Activated naive CD8-positive, alpha-beta T cell treated with anti-CD3 and anti-CD28 coated beads, Interleukin-2, amount 10 ng/mL, durations not matched to agents 7 days and 5 days (primary cell): Measurements from ENCODE around the gene C3. TPM values are rescaled to one million over a fixed set of nuclear protein-coding genes. Genes with fewer than 3 reads are reported as not detected.
A peak's percentile ranks its signal among the peaks of the same experiment; 100 is the strongest.
"Not testable (repeated sequence)": the region's sequence is repeated elsewhere in the genome, so short reads cannot be mapped to it uniquely, and the experiment has no call there.

Experiments used
- ATAC-seq: fragments of 150-1000 bp; cut with Tn5 transposase; one replicate; pipeline ENCODE4 v1.10.0; 2021; ENCODE audit warnings: low read depth, moderate library complexity
- POLR2A ChIA-PET: fragments of 350-600 bp; sonication (Branson Sonifier 250); formaldehyde crosslinking; loops from one replicate; lab custom pipeline; 2021; ENCODE audit warnings: antibody characterized with exemption; lab: Charles Lee
- DNase-seq: peaks from one replicate; pipeline ENCODE4 v3.0.0; 2021
- H3K27ac Mint-ChIP-seq: one replicate; pipeline ENCODE4 v1.8.0; 2022; ENCODE audit warnings: mild to moderate bottlenecking, mixed read lengths
- H3K27me3 Mint-ChIP-seq: one replicate; pipeline ENCODE4 v1.8.0; 2022; ENCODE audit warnings: mild to moderate bottlenecking, moderate library complexity, mixed read lengths
- H3K36me3 Mint-ChIP-seq: one replicate; pipeline ENCODE4 v1.8.0; 2021; ENCODE audit warnings: mild to moderate bottlenecking, mixed read lengths
- H3K4me1 Mint-ChIP-seq: one replicate; pipeline ENCODE4 v1.8.0; 2021; ENCODE audit warnings: mixed read lengths
- H3K4me3 Mint-ChIP-seq: one replicate; pipeline ENCODE4 v1.8.0; 2022; ENCODE audit warnings: mild to moderate bottlenecking, moderate library complexity, mixed read lengths
- H3K9me3 Mint-ChIP-seq: one replicate; pipeline ENCODE4 v1.8.0; 2021; ENCODE audit warnings: mixed read lengths
- microRNA-seq: library from miRNA; unstranded; fragments of <30 nt; microRNA quantifications from one replicate; pipeline ENCODE4 v1.2.0, GENCODE V29; 2022
- total RNA-seq, 2 experiments: library from RNA; stranded (reverse); gene quantifications; one replicate each; pipeline ENCODE4 v1.2.3, GENCODE V29; 2021

Gene C3
- total RNA-seq, 2 experiments from 2014 or later, result 2.0 to 2.1 TPM

DNA sequence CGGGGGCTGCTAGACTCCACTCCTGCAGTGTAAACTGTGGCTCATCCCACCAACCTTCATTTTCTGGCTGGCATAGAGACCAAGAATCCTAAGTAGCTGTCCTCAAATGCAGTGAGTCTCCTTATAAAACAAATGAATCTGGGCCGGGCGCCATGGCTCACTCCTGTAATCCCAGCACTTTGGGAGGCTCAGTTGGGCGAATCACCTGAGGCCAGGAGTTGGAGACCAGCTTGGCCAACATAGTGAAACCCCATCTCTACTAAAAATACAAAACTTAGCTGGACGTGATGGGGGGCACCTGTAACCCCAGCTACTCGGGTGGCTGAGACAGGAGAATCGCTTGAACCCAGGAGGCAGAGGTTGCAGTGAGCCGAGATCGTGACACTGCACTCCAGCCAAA is 80.1 kb downstream of the C3 start:
- POLR2A ChIA-PET, result interaction anchor here (1.8 to 3.0 kb wide), 3 partner anchors 13 to 29 kb away, joined by 15 to 46 read pairs (median 16); partner anchors contain the start of gene TNFSF14

DNA sequence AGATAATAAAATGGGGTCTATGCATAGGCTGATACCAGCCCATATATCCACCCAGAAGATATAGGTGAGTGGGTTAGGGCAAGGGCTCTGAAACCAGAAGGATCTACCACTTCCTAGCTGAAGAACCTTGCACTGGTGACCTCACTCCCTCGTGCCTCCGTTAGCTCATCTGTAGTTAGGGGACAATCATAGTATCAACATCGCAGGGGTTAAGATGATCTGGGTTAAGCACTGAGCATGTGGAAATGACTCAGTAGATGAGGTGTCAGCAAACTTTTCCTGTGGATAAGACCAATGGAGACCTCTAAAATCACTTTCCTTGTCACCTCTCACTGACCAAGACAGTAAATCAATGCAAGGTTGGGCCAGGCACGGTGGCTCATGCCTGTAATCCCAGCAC is 81.0 kb downstream of the C3 start:
- Mint-ChIP-seq H3K36me3 (no peaks in the 10 kb centered on the region), H3K4me1 (peaks cover 40% of the 10 kb centered on the region), H3K27me3 (no peaks in the 10 kb centered on the region), H3K4me3 (peak overlapping the region; percentile 43), H3K9me3 (no peaks in the 10 kb centered on the region), H3K27ac (peak overlapping the region; percentile 90)
- ATAC-seq, result peak; percentile 59
- DNase-seq, result no peak
- POLR2A ChIA-PET, result interaction anchor here (0.7 to 1.8 kb wide), 9 partner anchors 10 to 133 kb away, joined by 3 to 16 read pairs (median 3); partner anchors contain the start of genes GPR108, TNFSF14 and VAV1

More for the DNA sequence above, 80.1 kb downstream of the C3 start:
- not testable (repeated sequence) for H3K9me3 Mint-ChIP-seq, ATAC-seq, DNase-seq, H3K36me3 Mint-ChIP-seq, H3K4me3 Mint-ChIP-seq, H3K27me3 Mint-ChIP-seq
- H3K27ac Mint-ChIP-seq, result peak overlapping the region; percentile 90
- peaks cover 41% of the 10 kb centered on the region for H3K4me1 Mint-ChIP-seq

DNA sequence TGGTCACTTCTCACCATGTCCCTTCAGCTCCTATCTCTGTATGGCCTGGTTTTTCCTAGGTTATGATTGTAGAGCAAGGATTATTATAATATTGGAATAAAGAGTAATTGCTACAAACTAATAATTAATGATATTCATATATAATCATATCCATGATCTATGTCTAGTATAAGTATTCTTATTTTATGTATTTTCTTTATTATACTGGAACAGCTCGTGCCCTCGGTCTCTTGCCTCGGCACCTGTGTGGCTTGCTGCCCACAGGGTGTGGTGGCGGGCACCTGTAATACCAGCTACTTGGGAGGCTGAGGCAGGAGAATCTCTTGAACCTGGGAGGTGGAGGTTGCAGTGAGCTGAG is 87.0 kb downstream of the C3 start:
- H3K27ac Mint-ChIP-seq, DNase-seq, H3K4me3 Mint-ChIP-seq, H3K27me3 Mint-ChIP-seq, H3K36me3 Mint-ChIP-seq, ATAC-seq, H3K9me3 Mint-ChIP-seq: not testable (repeated sequence)
- POLR2A ChIA-PET, result interaction anchor here (0.7 to 2.0 kb wide), 3 partner anchors 22 to 105 kb away, joined by 3 to 9 read pairs (median 8); partner anchors contain the start of gene GPR108
- peaks cover 28% of the 10 kb centered on the region for H3K4me1 Mint-ChIP-seq

DNA sequence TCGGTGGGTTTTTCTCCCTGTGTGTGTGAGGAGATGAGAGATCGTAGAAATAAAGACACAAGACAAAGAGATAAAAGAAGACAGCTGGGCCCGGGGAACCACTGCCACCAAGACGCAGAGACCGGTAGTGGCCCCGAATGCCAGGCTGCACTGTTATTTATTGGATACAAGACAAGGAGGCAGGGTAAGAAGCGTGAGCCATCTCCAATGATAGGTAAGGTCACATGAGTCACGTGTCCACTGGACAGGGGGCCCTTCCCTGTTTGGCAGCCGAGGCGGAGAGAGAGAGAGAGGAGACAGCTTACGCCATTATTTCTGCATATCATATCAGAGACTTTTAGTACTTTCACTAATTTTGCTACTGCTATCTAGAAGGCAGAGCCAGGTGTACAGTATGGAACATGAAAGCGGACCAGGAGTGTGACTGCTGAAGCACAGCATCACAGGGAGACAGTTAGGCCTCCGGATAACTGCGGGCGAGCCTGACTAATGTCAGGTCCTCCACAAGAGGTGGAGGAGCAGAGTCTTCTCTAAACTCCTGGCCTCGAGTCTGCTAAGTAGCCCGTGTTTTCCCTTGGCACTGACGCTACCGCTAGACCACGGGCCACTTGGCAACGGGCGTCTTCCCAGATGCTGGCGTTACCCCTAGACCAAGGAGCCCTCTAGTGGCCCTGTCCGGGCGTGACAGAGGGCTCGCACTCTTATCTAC is 87.5 kb downstream of the C3 start:
- POLR2A ChIA-PET, result interaction anchor here (0.6 to 2.0 kb wide), 5 partner anchors 22 to 105 kb away, joined by 3 to 9 read pairs (median 3); partner anchors contain the start of gene GPR108
- peaks cover 25% of the 10 kb centered on the region for H3K4me1 Mint-ChIP-seq
- not testable (repeated sequence) for H3K36me3 Mint-ChIP-seq, H3K27ac Mint-ChIP-seq, H3K9me3 Mint-ChIP-seq, ATAC-seq, H3K4me3 Mint-ChIP-seq, H3K27me3 Mint-ChIP-seq
- peak; percentile 56 for DNase-seq

DNA sequence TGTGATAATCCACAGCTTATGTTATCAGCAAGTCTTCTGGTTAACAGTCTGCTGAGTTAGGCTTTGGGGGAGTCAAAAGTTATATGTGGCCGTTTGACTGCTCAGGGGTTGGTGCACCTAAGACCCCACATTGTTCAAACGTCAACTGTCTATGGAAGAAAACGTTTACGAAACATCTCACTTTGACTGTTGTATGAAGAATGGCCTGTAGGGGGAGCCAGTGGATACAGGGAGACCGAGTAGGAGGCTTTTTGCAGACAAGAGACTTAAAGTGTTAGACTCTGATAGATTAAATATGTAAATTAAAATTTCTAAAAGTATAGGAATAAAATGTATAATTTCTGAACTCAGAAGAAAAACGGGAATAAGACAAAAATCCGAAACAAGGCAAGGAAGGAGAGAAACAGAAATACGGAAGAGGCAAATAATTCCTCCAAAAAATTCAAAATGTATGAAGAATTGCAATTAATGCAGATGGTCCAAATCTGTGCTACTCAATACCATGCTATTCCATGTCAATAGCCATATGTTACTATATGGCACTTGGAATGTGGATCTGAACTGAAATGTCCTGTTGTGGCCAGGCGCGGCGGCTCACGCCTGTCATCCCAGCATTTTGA is 88.3 kb downstream of the C3 start:
- ATAC-seq (peak; percentile 67), DNase-seq (peak; percentile 46)
- Mint-ChIP-seq H3K9me3 (peaks cover 5% of the 10 kb centered on the region), H3K4me3 (no peak overlapping the region), H3K36me3 (peaks cover 2% of the 10 kb centered on the region), H3K4me1 (peaks cover 25% of the 10 kb centered on the region), H3K27me3 (peaks cover 8% of the 10 kb centered on the region), H3K27ac (no peak overlapping the region)
- POLR2A ChIA-PET, result interaction anchor here (0.6 to 2.0 kb wide), 5 partner anchors 82 to 116 kb away, joined by 3 to 9 read pairs (median 3); partner anchors contain the start of gene GPR108

Small RNA genes lying within 50 kb of the gene (microRNA-seq; reads per million reads assigned to microRNA genes)
- not detected for gene MIR6791

Other genes with a start within 250 kb of the C3 start
- gene DENND1C, start 238.9 kb downstream of the C3 start, total RNA-seq, result 100 to 1,000 TPM; 126 to 130 TPM
- 10 to 100 TPM in 1 of 2 experiments, 1 to 10 TPM in 1; 8.7 to 11.6 TPM for gene TUBB4A, start 218.3 kb downstream of the C3 start, total RNA-seq
- gene TNFSF9, start 189.6 kb downstream of the C3 start, total RNA-seq, result 1 to 10 TPM; 2.6 to 3.7 TPM
- gene CD70, start 129.5 kb downstream of the C3 start, total RNA-seq, result 1 to 10 TPM; 6.9 to 7.7 TPM
- gene TNFSF14, start 50.5 kb downstream of the C3 start, total RNA-seq, result 10 to 100 TPM; 30.7 to 33.4 TPM
- gene GPR108, start 16.9 kb upstream of the C3 start, total RNA-seq, result 10 to 100 TPM; 82.8 to 91.7 TPM
- 10 to 100 TPM; 10.1 to 10.7 TPM for gene TRIP10, start 19.0 kb upstream of the C3 start, total RNA-seq
- 10 to 100 TPM; 35.5 to 35.7 TPM for gene SH2D3A, start 46.8 kb upstream of the C3 start, total RNA-seq
- 100 to 1,000 TPM; 108 to 113 TPM for gene VAV1, start 52.1 kb upstream of the C3 start, total RNA-seq
- 1 to 10 TPM in 1 of 2 experiments, under 1 TPM in 1; 0.83 to 1.0 TPM for gene ADGRE1, start 166.9 kb upstream of the C3 start, total RNA-seq